HG03378 (cell line): ENCODE results near the gene RGMB.

Experiments
- ATAC-seq: cut with Tn5 transposase; IDR thresholded peaks from one replicate; pipeline ENCODE4 v1.9.1; 2021; ENCODE audit warnings: mild to moderate bottlenecking, moderate library complexity; ENCODE audit not compliant: unreplicated experiment

RGMB gene

GRCh38 chr5:98768160-98768959 is 5.1 kb upstream of the RGMB start:
- peak; percentile 47 for ATAC-seq

- no peak for ATAC-seq
These were observed 4.6 kb upstream of the RGMB start for GRCh38 chr5:98768960-98769209.

GRCh38 chr5:98769210-98769958 is 4.1 kb upstream of the RGMB start:
- ATAC-seq = no peak

GRCh38 chr5:98769959-98770208 is 3.6 kb upstream of the RGMB start:
- no peak for ATAC-seq

- no peak for ATAC-seq
These were observed 3.1 kb upstream of the RGMB start for GRCh38 chr5:98770209-98770910.

- no peak for ATAC-seq
These were observed 2.5 kb upstream of the RGMB start for GRCh38 chr5:98770911-98771322.

- ATAC-seq = no peak
These were observed 1.9 kb upstream of the RGMB start for GRCh38 chr5:98771382-98772109.

GRCh38 chr5:98772415-98773213 is 849 bp upstream of the RGMB start:
- ATAC-seq = peak; percentile 26

GRCh38 chr5:98773214-98773463 is 324 bp upstream of the RGMB start:
- no peak for ATAC-seq

GRCh38 chr5:98774192-98775033 is 950 bp downstream of the RGMB start:
- ATAC-seq = peak; percentile 26

- no peak for ATAC-seq
These were observed 2.0 kb downstream of the RGMB start for GRCh38 chr5:98775246-98776065.

GRCh38 chr5:98776066-98776705 is 2.7 kb downstream of the RGMB start:
- no peak for ATAC-seq

GRCh38 chr5:98777295-98777694 is 3.8 kb downstream of the RGMB start:
- ATAC-seq = no peak

GRCh38 chr5:98779264-98779877 is 5.9 kb downstream of the RGMB start:
- no peak for ATAC-seq

GRCh38 chr5:98780390-98780789 is 6.9 kb downstream of the RGMB start:
- no peak for ATAC-seq

- ATAC-seq = no peak
These were observed 8.1 kb downstream of the RGMB start for GRCh38 chr5:98781520-98781919.

- ATAC-seq = no peak
These were observed 8.5 kb downstream of the RGMB start for GRCh38 chr5:98781964-98782363.

GRCh38 chr5:98783051-98783649 is 9.7 kb downstream of the RGMB start:
- ATAC-seq = no peak
